Raji (cell line): ENCODE results near the gene MAMSTR.

Source experiments
- POLR2A ChIP-seq: IDR thresholded peaks from 2 replicates; pipeline ENCODE4 v1.6.1; 2011; ENCODE audit warnings: low read depth, low read length, control low read depth; ENCODE audit not compliant: insufficient read depth

Gene MAMSTR

GRCh38 chr19:48749571-48750198, 30.2 kb upstream of the MAMSTR start:
- no peak for TF ChIP-seq POLR2A

GRCh38 chr19:48746738-48747575, 27.4 kb upstream of the MAMSTR start, which contains the start of gene IZUMO1:
IZUMO1 (minus strand) TSS chr19:48746909; CDS start chr19:48745859, 1,050 bp downstream.
- TF ChIP-seq POLR2A = no peak

GRCh38 chr19:48746110-48746509, 26.6 kb upstream of the MAMSTR start:
- TF ChIP-seq POLR2A = no peak

DNA sequence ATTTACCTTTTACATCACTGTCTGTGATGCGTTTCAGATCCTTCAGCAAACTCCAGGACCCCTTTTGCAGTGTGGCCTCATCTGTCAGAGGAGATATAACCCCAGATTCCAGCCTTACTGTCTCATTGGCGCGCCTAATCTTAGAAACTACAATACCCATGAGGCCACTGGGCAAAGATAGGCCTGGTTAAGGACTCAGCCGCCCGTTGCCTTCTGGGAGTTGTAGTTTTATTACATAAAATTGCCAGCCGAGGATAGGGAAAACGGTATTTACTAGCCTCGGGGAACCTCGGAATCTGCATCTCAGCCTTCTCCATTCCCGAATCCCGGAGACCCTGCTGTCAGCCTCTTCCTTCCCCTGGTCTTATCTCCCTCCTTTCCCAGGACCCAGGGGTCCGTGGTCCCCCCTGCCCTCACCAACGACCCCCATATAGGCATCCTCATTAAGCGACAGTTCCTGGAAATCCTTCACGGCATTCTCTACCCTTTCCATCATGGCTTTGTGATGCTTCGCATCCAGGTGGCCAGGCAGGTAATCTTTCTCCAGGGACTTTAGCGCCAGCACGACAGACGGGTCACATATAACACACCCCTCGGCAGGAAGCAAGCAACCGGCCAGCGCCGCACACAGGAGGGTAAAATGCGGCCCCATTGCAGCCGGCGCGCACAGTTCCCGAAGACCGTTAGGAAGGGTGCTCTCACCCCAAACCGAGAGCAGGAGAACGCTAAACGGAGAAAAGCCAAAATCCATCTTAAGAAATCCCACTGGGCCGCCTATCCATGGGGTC, 25.9 kb upstream of the MAMSTR start:
- TF ChIP-seq POLR2A = no peak

DNA sequence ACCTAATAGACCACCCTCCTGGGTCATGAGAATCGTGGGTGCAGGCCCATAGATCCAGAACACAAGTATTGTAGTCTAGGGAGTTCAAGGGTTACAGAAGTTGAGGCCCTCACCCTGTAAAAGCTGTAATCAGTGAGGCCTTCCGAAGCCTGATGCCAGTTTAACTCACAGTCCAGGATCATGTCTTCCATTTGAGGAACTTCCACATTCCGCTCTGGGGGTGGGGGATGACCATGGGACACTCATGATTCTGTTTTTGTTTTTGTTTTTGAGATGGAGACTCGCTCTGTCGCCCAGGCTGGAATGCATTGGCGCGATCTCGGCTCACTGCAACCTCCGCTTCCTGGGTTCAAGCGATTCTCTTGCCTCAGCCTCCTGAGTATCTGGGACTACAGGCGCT, 22.6 kb upstream of the MAMSTR start:
- no peak for TF ChIP-seq POLR2A

- no peak for TF ChIP-seq POLR2A
Observed at GRCh38 chr19:48741129-48741999, 21.8 kb upstream of the MAMSTR start.

- TF ChIP-seq POLR2A = no peak
Observed at GRCh38 chr19:48740164-48740972, 20.8 kb upstream of the MAMSTR start, which contains the start of gene RASIP1. RASIP1 (minus strand) TSS chr19:48740610; CDS start chr19:48740282, 328 bp downstream.

GRCh38 chr19:48739404-48740163, 20.1 kb upstream of the MAMSTR start:
- no peak for TF ChIP-seq POLR2A

DNA sequence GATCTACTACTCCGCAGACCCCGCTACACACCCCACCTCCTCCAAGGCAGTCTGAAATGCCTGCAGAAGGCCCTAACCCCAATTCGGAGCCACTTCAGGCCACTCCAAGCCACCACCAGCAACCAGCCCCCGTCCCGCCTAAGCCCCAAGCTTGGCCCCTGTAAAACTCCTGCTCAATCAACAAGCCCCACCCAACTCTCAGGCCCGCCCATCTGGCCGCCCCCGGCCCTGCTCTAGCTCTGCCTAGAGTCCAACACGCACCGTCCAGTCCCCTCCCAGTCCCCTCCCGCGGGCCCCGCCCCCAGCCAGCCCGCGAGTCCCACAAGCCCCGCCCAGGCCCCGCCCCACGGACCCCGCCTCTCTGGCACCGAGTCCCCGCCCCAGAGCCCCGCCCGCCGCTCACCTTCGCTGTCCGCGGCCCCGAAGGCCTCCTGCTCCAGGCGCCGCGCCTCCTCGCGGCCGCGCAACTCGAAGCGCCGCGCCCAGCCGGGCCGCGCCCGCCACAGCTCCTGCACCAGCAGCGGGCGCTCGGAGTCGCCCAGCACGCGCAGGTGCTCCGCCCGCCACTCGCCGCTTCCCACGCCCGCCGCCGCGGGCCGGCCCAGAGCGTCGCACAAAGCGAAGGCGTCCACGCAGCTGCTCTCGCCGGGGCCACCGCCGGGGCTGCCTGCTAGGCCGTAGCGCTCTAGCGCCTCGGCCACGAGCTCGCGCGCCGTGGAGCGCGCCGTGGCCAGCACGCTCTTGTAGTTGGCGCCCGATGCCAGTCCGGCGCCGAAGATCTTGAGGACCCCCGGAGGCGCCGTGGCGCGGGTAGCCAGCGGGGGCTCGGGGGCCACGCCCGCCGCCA, 19.3 kb upstream of the MAMSTR start:
- no peak for TF ChIP-seq POLR2A

- TF ChIP-seq POLR2A = no peak
Observed at GRCh38 chr19:48737360-48737998, 18.0 kb upstream of the MAMSTR start.

DNA sequence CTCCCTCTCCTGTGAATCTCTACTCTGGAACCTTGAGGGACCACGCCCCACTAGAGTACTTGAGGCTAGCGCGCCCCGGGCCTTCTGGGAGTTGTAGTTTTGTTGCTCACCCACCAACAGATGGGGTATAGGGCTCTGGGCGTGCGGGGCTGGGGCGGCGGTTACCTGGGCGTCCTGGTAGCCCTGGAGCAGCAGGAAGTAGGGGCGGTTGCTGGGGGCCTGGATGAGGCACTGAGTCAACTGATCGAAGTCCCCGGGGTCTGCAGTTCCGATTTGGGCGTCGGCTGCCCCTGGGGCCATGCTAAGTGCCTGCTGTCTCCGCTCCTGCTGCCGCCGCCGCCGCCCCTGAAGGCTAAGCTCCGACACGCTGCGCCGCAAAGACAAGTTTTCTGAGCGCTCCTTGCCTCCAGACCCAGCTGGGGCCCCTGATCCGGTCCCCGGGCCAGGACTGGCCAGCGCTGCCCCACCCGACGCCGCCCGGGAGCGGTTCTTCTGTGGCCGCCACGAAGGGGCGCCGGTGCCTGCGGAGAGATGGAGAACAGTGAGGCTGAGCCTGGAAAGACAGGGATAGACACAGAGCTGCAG, 15.6 kb upstream of the MAMSTR start:
- TF ChIP-seq POLR2A = no peak
